Stimulated activated CD4-positive, alpha-beta T cell treated with anti-CD3 and anti-CD28 coated beads, Interleukin-1b, Interleukin-23, amount 100 ng/mL, for 48 hours (primary cell): ENCODE data around the gene FAM229A.

Experiments used
- DNase-seq: peaks from one replicate; pipeline ENCODE4 v3.0.0-alpha.2; 2020

FAM229A gene

GRCh38 chr1:32346532-32347157 is 15.6 kb downstream of the FAM229A start:
- no peak for DNase-seq

- no peak for DNase-seq
These were observed 16.9 kb downstream of the FAM229A start for GRCh38 chr1:32345289-32345827.

DNA sequence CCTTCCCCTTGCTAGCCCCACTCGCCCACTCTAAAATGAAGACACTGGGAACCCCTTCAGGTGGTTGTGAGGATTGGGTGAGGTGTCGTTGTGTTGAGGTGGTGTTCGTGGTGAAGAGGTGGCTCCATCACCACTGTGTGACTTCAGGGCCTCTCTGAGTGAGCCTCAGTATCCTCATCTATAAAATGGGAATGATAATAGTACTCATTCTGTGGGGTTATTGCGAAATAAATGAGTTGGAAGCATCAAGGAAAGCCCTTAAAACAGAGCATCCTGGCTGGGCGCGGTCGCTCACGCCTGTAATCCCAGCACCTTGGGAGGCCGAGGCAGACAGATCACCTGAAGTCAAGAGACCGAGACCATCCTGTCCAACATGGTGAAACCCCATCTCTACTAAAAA is 19.6 kb downstream of the FAM229A start:
- DNase-seq: no peak

- DNase-seq: no peak
These were observed 20.3 kb downstream of the FAM229A start for GRCh38 chr1:32341971-32342370.

DNA sequence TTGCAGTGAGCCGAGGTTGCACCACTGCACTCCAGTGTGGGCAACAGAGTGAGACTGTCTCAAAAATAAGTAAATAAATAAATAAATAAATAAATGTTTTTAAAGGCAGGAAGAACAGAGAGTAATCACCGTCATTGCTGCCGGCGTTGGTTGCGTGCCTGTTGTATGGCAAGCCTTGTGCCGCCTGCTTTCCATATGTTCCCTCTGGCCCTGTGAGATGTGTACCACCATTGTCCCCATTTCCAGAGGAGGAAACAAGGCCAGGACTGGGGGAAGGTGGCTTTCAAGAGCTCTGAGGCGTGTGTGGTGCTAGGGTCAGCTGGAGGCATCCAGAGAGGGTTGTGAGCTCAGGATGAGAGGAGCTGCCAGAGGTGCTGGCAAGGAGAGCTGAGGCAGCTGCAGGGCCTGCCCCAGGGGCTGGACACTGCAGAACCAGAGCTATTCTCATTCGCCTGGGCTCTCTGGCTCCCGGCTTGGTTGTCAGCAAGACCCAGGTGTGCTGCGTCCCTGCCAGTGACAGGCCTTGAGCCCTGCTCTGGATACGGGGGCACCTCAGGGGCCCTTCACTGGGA is 21.0 kb downstream of the FAM229A start:
- DNase-seq: no peak

DNA sequence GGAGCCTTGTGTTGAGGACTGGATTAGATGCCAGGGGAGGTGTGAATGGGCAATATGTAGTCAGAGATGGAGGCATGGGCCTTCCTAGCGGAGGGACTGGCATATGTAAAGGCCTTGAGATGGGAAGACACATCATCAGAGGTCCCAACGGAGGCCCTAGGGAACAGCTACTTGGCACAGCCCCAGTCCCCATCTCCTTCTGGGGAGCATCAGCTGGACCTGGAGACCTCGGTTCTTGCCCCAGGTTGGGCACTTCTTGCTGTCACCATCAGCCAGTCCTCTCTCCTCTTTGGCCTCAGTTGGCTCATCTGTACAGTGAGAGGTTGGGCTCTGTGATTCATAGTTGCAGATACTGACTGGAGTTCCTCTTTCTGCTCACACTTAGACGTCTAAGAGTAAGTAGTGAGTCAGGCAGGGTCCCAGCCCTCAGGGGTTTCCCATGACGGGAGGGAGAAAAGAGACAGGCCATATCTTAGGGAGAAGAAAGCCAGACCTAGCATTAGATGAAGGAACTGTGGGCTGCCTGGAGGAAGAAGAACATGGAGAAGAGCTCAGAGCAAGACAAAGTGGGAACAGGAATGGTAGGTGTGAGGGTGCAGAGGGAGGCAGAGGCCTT is 22.8 kb downstream of the FAM229A start:
- peak; percentile 66 for DNase-seq

- no peak for DNase-seq
These were observed 23.6 kb downstream of the FAM229A start for GRCh38 chr1:32338637-32339145.

GRCh38 chr1:32337855-32338636 is 24.2 kb downstream of the FAM229A start:
- DNase-seq: no peak

- peak; percentile 63 for DNase-seq
These were observed 25.2 kb downstream of the FAM229A start for GRCh38 chr1:32336963-32337675.

GRCh38 chr1:32336591-32336932 is 25.7 kb downstream of the FAM229A start:
- no peak for DNase-seq

DNA sequence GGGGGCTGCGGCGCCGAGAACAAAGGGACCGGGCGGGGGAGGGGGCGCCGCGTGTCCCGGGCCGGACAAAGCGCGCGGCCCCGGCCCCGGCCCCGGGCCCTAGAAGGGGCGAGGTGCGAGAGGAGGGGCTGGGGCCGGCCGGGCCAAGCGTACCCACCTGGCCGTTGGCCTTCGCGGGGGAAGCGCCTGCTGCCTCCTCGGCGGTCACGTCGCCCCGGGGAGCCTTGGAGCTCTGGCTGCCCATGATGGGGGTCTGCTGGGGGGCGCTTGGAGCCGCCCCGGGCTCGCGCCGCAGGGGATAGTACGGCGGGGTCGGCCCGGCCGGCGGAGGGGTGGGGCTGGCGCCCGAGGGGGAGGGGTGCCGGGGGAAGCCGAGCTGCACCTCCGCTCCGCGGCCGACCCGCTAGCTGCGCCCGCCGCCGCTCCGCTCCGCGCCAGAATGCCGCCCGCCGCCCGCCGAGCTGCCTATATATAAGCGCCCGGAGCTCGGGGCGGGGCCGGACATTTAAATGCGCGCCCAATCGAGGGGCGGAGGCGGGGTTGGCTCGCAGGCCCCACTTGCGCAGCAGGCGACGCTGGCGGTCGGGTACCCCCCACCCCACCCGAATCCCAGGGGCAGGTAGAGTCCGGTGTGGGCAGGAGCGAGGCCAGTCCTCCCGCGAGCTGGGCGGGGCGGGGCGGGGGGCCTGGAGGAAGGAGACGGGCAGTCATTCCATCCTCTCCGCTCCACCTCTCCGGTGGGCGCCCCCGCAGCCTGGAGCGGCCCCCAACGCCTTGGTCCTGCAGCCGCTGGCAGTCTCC is 26.3 kb downstream of the FAM229A start, which contains the start of gene MARCKSL1:
TSS of gene MARCKSL1 (minus strand) at position 444 of the 801 bp plus-strand sequence. CDS start at position 244, 200 bp downstream.
- peak; percentile 80 for DNase-seq

- no peak for DNase-seq
These were observed 26.8 kb downstream of the FAM229A start for GRCh38 chr1:32335535-32335789.

- peak; percentile 46 for DNase-seq
These were observed 27.3 kb downstream of the FAM229A start for GRCh38 chr1:32334864-32335534.

- no peak for DNase-seq
These were observed 27.9 kb downstream of the FAM229A start for GRCh38 chr1:32334274-32334861.

GRCh38 chr1:32333251-32333963 is 28.9 kb downstream of the FAM229A start:
- DNase-seq: no peak

- DNase-seq: no peak
These were observed 29.8 kb downstream of the FAM229A start for GRCh38 chr1:32332290-32333079.

- DNase-seq: no peak
These were observed 30.7 kb downstream of the FAM229A start for GRCh38 chr1:32331549-32331948.

- DNase-seq: no peak
These were observed 31.6 kb downstream of the FAM229A start for GRCh38 chr1:32330558-32331151.

DNA sequence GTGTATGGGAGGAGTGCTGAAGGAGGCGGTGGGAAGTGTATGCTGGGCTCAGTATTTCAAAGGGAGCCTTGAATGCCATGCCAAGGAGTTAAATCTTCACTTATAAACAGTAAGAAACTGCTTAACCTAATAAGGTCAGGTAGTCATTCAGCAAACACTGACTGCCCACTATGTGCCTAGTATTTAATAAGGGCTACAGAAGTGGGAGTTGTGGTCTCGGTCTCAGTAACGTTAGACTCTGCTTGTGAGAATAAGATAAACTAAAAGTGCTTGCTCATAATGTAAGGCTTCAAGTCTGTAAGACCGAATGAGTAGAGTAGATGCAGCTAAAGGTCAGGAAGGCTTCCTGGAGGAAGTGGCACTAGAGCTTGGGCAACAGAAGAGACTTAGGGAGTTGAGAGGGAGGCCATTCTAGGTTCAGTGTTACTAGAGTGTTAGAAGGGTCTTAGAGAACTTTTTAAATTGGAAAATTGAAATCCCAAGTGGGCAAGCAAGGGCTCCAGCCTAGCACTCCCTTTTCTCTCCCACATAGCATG is 32.3 kb downstream of the FAM229A start:
- DNase-seq: no peak
